ENCODE measurements around the gene CADM1. TPM values are rescaled to one million over a fixed set of nuclear protein-coding genes. Genes with fewer than 3 reads are reported as not detected.

Gene CADM1
- total RNA-seq, 1 donor from 2014 or later, result 51.1 TPM

DNA sequence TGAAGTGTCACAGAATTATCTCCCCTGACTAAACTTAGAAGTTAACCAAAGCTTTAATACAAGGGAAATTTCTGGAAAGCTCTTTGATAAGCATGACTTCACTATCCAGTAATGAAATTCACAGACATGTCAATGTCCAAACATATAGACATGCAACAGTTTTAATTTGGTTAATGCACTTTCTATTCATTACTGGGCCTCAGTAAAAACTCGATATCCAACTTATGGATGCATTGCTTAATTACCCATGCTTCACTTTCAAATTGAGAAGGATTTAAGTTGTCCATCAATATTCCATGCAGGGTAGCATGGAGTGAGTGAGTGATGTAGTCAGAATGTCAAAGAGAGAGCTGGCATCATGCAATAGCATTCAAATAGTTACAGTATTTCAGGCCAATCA is 197.5 kb downstream of the CADM1 start:
- no peaks in the 10 kb centered on the region for H3K9me3 ChIP-seq (replicated peaks)
- intact Hi-C loops (cut with micrococcal nuclease), result no loop called here

DNA sequence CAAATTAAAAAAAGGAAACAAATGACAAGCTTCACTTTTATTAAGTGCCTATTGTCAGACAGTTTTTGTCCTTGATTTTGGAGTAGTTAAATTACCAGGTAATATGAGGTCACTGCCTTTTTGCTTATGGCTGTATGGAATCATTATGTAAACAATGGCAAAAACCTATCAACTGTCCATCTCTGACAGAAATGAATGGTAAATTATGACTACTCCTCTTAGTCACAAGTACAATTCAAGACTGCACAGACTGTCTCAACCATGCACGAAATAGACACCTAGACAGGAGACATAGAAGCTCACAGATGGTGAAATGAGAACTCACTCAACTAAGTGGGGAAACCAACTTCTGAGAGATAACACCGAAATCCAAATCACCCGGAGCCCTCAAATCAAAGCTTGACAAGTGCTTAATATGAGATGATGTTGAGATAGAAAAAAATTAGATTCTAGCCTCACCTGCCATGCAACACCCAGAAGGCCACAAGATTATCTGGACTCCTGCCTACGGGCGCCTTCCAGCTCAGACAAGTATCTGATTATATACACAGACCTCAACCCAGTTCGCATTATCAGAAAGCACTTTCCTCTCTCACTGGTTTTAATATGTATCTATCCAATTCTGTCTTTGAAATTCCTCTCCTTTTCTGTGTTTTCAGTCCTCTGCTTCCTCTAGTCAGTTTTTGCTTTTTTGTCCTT is 199.3 kb downstream of the CADM1 start:
- TF ChIP-seq, protein P1, sequence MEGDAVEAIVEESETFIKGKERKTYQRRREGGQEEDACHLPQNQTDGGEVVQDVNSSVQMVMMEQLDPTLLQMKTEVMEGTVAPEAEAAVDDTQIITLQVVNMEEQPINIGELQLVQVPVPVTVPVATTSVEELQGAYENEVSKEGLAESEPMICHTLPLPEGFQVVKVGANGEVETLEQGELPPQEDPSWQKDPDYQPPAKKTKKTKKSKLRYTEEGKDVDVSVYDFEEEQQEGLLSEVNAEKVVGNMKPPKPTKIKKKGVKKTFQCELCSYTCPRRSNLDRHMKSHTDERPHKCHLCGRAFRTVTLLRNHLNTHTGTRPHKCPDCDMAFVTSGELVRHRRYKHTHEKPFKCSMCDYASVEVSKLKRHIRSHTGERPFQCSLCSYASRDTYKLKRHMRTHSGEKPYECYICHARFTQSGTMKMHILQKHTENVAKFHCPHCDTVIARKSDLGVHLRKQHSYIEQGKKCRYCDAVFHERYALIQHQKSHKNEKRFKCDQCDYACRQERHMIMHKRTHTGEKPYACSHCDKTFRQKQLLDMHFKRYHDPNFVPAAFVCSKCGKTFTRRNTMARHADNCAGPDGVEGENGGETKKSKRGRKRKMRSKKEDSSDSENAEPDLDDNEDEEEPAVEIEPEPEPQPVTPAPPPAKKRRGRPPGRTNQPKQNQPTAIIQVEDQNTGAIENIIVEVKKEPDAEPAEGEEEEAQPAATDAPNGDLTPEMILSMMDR (IDR thresholded peaks at IDR 0.05; ENCODE audit: borderline replicate concordance), result no peak
- no peaks in the 10 kb centered on the region for H3K9me3 ChIP-seq (replicated peaks)
- H3K36me3 ChIP-seq, result no peaks in the 10 kb centered on the region
- H3K27me3 ChIP-seq (ENCODE audit: low read depth), result no peaks in the 10 kb centered on the region
- no peak for DNase-seq
- peaks cover 6% of the 10 kb centered on the region for H3K4me1 ChIP-seq
- intact Hi-C loops (cut with micrococcal nuclease), result no loop called here
- H3K4me3 ChIP-seq, result no peak overlapping the region
- H3K27ac ChIP-seq (replicated peaks), result no peak overlapping the region

More for the DNA sequence above, 197.5 kb downstream of the CADM1 start:
- DNase-seq, result no peak
- Histone ChIP-seq H3K36me3 (no peaks in the 10 kb centered on the region), H3K27ac (replicated peaks) (no peak overlapping the region), H3K4me1 (peaks cover 6% of the 10 kb centered on the region), H3K27me3 (ENCODE audit: low read depth) (no peaks in the 10 kb centered on the region), H3K4me3 (no peak overlapping the region)
- TF ChIP-seq, protein P1 (IDR thresholded peaks at IDR 0.05; ENCODE audit: borderline replicate concordance), result no peak

DNA sequence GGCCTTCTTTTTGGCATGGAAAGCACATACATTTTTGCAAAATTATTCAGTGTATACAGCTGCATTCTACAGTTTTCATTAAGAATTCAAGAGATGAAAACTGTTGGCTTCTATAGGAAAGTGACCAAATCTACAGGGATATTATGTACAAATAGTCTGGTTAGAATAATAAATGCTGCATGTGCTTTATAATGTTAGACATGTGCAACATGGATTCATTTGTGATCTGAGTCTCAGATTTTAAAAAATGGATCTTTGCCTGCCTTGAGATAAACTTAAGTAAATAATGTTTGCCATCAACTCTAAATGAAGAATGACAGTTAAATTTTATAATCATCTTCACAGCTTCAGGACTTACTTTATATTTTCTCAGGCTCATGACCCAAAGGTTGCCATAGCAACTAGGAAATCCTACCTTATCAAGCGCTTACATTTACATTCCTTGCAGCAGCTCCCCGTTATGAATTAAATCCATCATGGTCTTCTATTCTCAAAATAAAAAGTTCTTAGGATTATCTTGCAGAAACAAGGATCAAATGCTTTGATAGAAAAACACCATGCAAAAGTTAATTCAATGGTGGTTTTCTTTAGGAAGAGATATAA is 200.2 kb downstream of the CADM1 start:
- no peak for DNase-seq
- peaks cover 7% of the 10 kb centered on the region for H3K4me1 ChIP-seq
- H3K4me3 ChIP-seq, result no peak overlapping the region
- H3K9me3 ChIP-seq (replicated peaks), result no peaks in the 10 kb centered on the region
- TF ChIP-seq, protein P1 (IDR thresholded peaks at IDR 0.05; ENCODE audit: borderline replicate concordance), result no peak
- no peaks in the 10 kb centered on the region for H3K36me3 ChIP-seq
- H3K27me3 ChIP-seq (ENCODE audit: low read depth), result no peaks in the 10 kb centered on the region
- intact Hi-C loops (cut with micrococcal nuclease), result no loop called here
- no peak overlapping the region for H3K27ac ChIP-seq (replicated peaks)

DNA sequence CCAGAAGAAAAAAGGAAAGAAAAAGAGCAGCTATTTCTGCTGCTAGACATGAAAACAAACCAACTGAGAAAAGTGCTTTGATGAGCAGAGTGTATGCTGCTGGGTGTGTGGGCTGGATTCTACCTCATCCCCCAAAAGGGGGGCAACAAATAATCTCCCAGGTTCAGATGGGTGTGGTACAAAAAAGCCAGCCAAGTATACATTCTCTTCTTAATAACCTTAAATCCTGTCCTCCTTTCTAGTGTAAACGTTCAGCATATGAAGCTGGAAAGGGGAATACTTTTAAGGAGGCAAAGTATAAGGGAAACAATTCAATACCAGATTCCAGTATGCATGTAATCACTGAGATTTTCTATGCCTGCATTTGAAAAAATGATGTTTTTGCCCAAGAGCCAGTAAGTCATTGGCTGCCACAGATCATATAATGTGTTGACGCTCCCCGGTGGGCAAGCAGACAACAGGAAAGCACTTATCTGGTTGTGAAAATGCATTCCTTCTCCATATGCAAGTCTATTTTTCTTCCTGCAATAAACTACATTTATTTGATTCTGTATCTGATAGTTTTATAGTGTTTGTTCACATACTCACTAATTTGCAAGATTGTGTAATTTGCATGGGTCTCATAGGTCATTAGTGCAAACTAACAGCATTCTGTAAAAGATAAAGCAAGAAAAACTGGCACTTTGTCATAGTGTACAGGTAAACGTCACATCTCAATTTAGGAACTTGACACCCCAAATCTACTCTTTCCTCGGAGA is 201.1 kb downstream of the CADM1 start:
- H3K27me3 ChIP-seq (ENCODE audit: low read depth), result no peaks in the 10 kb centered on the region
- H3K27ac ChIP-seq (replicated peaks), result no peak overlapping the region
- no peak overlapping the region for H3K4me3 ChIP-seq
- no peak for DNase-seq
- intact Hi-C loops (cut with micrococcal nuclease), result no loop called here
- H3K4me1 ChIP-seq, result peaks cover 12% of the 10 kb centered on the region
- no peaks in the 10 kb centered on the region for H3K9me3 ChIP-seq (replicated peaks)
- no peaks in the 10 kb centered on the region for H3K36me3 ChIP-seq
- TF ChIP-seq, protein P1 (IDR thresholded peaks at IDR 0.05; ENCODE audit: borderline replicate concordance), result no peak

DNA sequence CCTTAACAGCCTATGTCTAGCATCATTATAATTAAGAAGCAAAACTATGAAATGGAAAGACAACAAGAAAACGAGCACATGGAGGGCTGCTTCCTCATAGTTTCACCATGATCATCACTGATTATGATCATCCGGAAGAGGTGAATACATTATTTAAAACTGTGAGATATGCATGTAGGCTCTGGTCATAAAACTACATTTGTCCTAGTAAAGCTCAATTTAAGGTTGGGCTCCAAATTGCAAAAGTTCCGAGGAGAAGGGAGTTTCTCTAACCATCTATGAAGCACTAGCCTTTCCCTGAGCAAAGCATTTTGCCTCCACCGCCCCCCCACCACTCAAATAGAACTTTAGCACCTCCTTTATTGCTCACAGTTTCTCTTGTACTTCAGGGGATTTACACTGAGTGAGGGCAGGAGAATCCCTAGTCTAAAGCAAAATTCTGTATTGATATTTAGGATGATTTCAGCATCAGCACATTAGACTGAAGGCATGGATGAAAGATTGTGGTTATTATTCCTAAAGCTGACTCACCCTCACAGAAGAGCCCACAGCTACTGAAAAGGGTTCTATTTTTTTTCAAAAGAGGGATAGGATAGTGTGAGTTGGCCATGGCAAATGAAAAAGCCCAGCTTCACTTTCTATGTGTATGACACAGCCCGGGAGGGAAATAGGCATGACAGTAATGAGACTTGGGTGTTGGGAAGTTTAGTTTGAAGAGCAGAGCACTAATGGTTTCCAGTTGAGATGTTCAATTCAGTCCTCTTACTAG is 203.4 kb downstream of the CADM1 start:
- Histone ChIP-seq H3K27me3 (ENCODE audit: low read depth) (no peaks in the 10 kb centered on the region), H3K36me3 (no peaks in the 10 kb centered on the region), H3K4me1 (peaks cover 16% of the 10 kb centered on the region), H3K4me3 (no peak overlapping the region), H3K9me3 (replicated peaks) (no peaks in the 10 kb centered on the region), H3K27ac (replicated peaks) (no peak overlapping the region)
- intact Hi-C loops (cut with micrococcal nuclease), result no loop called here
- TF ChIP-seq, protein P1 (IDR thresholded peaks at IDR 0.05; ENCODE audit: borderline replicate concordance), result no peak
- DNase-seq, result no peak
